Colonic mucosa (tissue), 4 donors: Measurements from ENCODE around the gene RASSF7. TPM values are rescaled to one million over a fixed set of nuclear protein-coding genes. Genes with fewer than 3 reads are reported as not detected.

Experiments used
- DNase-seq: peaks from one replicate; pipeline ENCODE4 v3.0.0-alpha.2; 2020
- H3K27ac ChIP-seq: fragments of 200-600 bp; one replicate; pipeline ENCODE4 v1.8.0; 2021
- H3K27me3 ChIP-seq: fragments of 200-600 bp; one replicate; pipeline ENCODE4 v1.8.0; 2021
- H3K36me3 ChIP-seq: fragments of 200-600 bp; one replicate; pipeline ENCODE4 v1.8.0; 2021
- H3K4me1 ChIP-seq: fragments of 200-600 bp; one replicate; pipeline ENCODE4 v1.8.0; 2021; ENCODE audit warnings: mild to moderate bottlenecking
- H3K4me3 ChIP-seq: fragments of 200-600 bp; one replicate; pipeline ENCODE4 v1.8.0; 2021
- H3K9ac ChIP-seq, 2 donors: one replicate each; pipeline ENCODE4 v1.7.0; 2013; ENCODE audit warnings: control low read depth in 2 of 2, low read depth in 2 of 2, low read length in 2 of 2
- H3K9me3 ChIP-seq: fragments of 200-600 bp; one replicate; pipeline ENCODE4 v1.8.0; 2021
- CTCF ChIP-seq: fragments of 200-600 bp; IDR thresholded peaks from one replicate; pipeline ENCODE4 v1.8.0; 2022; ENCODE audit warnings: antibody characterized with exemption, mild to moderate bottlenecking
- intact Hi-C: fragments of 100-400 bp; cut with DNase I; formaldehyde crosslinking; loops from one replicate; pipeline ENCODE4 v1.14.1; 2022
- total RNA-seq, 2 donors: library from RNA; stranded (reverse); fragmentation: NEBNext Ultra II Directional in 1 of 2; extraction: Animal tissue kit (Norgen Biotek cat#: 25700) in 1 of 2; gene quantifications; one replicate each; pipeline ENCODE4 v1.2.1, GENCODE V29; 2021
- donor health status: healthy.
- donor health status: DM: no; HTN: no; CAD: no.
- donor health status: DM: no; HTN: no; CAD: no.

Gene RASSF7
- total RNA-seq, 2 donors from 2014 or later, result 108 to 139 TPM

DNA sequence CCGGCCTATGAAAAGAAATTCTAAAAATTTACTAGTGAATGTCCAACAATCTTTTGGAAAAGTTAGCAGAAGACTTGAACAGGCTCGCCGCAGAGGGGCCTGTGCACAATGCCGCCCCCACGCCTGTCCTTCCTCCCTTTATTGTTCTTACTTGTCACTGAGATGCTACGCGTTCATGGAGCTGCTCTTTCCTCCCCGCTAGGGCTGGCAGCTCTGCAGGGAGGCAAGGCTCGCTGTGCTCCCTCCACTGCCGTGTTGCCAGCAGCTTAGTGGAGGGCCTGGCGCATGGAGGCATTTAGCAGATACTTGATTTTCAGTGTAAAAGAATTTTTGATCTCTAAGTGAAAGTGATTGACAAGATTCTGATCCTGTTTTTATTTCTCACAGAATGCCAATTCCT, 30.2 kb downstream of the RASSF7 start:
- intact Hi-C loops, result no loop called here
- no peak overlapping the region for H3K27ac ChIP-seq
- H3K4me3 ChIP-seq, result no peak overlapping the region
- H3K4me1 ChIP-seq, result no peaks in the 10 kb centered on the region
- no peak for DNase-seq
- no peaks in the 10 kb centered on the region for H3K9me3 ChIP-seq
- no peak overlapping the region for H3K9ac ChIP-seq
- no peak for TF ChIP-seq CTCF
- H3K36me3 ChIP-seq, result peaks cover 25% of the 10 kb centered on the region
- H3K27me3 ChIP-seq, result no peaks in the 10 kb centered on the region

GRCh38 chr11:592501-592900, 31.7 kb downstream of the RASSF7 start:
- no peak for DNase-seq

DNA sequence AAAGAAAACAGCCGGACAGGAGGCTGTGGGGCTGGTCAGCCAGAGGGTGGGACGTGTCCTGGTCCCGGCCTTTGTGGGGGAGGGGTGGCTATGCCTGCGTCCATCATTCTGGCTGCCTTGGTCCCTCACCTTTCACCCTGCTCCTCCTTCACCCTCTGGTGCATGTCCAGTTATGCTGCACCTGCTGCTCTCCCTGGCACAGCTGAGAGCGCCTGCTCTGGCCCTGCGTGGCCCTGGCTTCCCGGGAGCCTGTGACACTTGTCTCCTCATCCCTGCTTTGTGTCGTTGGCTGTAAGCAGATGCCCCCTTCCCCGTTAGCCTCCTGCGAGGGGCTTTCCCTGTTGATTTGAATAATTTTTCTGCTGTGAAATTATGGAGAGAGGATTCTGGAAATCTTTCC, 32.1 kb downstream of the RASSF7 start:
- Histone ChIP-seq H3K9ac (no peak overlapping the region), H3K9me3 (no peaks in the 10 kb centered on the region), H3K4me1 (no peaks in the 10 kb centered on the region), H3K4me3 (no peak overlapping the region), H3K27me3 (no peaks in the 10 kb centered on the region), H3K27ac (no peak overlapping the region), H3K36me3 (peaks cover 13% of the 10 kb centered on the region)
- intact Hi-C loops, result no loop called here
- TF ChIP-seq CTCF, result no peak
- no peak for DNase-seq

More at GRCh38 chr11:592501-592900, 31.7 kb downstream of the RASSF7 start:
- Histone ChIP-seq H3K27ac (no peak overlapping the region), H3K9me3 (no peaks in the 10 kb centered on the region), H3K9ac (no peak overlapping the region), H3K36me3 (peaks cover 13% of the 10 kb centered on the region), H3K4me3 (no peak overlapping the region), H3K4me1 (no peaks in the 10 kb centered on the region), H3K27me3 (no peaks in the 10 kb centered on the region)
- intact Hi-C loops, result no loop called here
- no peak for TF ChIP-seq CTCF

DNA sequence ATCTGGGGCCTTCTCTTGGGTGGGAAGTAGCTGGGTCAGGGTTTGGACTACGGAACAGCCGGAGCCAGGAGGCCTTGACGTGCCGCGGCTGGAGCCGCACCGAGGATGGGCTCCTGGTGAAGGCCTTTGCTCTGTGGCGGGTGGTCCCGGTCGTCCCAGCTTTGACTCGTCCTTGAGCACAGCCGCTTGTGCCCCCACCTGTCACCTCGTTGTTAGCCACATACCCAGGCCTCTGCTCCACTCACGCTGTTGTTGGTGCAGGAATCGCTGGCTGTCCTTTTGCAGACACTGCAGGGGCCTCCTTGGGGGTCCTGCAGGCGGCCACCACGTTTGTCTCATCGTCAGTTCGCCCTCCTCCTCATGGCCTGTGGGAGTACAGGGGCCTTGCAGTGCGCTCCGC, 32.6 kb downstream of the RASSF7 start:
- Histone ChIP-seq H3K36me3 (peaks cover 13% of the 10 kb centered on the region), H3K27ac (no peak overlapping the region), H3K9me3 (no peaks in the 10 kb centered on the region), H3K4me1 (no peaks in the 10 kb centered on the region), H3K9ac (no peak overlapping the region), H3K27me3 (no peaks in the 10 kb centered on the region), H3K4me3 (no peak overlapping the region)
- no peak for TF ChIP-seq CTCF
- intact Hi-C loops, result no loop called here
- DNase-seq, result no peak

DNA sequence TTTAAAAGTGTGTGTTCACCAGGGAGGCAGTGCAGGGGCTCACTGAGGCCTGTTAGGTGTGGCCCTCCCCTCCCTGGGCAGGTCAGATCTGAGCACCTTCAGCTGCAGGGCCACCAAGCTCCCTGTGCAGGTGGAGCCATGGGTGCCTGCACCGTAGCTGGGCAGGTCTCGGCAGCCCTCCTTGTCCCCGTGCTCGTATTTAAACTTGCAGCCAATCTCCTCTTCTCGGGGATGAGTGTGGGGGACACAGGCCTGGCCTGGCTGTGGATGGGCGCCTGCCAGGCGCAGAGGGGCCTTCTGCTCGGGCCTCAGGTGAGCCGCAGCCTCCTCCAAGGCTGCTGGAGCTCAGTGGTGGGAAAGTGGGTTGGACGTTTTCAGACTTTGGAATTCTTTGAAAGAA, 34.6 kb downstream of the RASSF7 start:
- Histone ChIP-seq H3K36me3 (peaks cover 13% of the 10 kb centered on the region), H3K27me3 (no peaks in the 10 kb centered on the region), H3K4me1 (no peaks in the 10 kb centered on the region), H3K27ac (no peak overlapping the region), H3K9me3 (no peaks in the 10 kb centered on the region), H3K9ac (peak overlapping the region in 1 of 2 donors; percentile 24), H3K4me3 (no peak overlapping the region)
- intact Hi-C loops, result no loop called here
- no peak for TF ChIP-seq CTCF
- no peak for DNase-seq

- Histone ChIP-seq H3K27ac (no peak overlapping the region), H3K9ac (no peak overlapping the region), H3K4me1 (no peaks in the 10 kb centered on the region), H3K4me3 (no peak overlapping the region), H3K36me3 (peaks cover 13% of the 10 kb centered on the region), H3K9me3 (no peaks in the 10 kb centered on the region), H3K27me3 (no peaks in the 10 kb centered on the region)
- DNase-seq, result no peak
- intact Hi-C loops, result no loop called here
- TF ChIP-seq CTCF, result no peak
Measured at GRCh38 chr11:596374-596773, 35.6 kb downstream of the RASSF7 start.
